DOHH2 (cell line): ENCODE results near the gene FBXW5.

Experiments
- CTCF ChIP-seq: fragments of 200-600 bp; sonication (generic); IDR thresholded peaks from one replicate; pipeline ENCODE4 v1.5.1; 2014; ENCODE audit warnings: antibody characterized with exemption, mild to moderate bottlenecking, low read depth, low read length; ENCODE audit not compliant: poor library complexity, severe bottlenecking
- EZH2phosphoT487 ChIP-seq: fragments of 200-600 bp; sonication (generic); IDR thresholded peaks from 2 replicates; pipeline ENCODE4 v1.6.1; 2017; ENCODE audit warnings: borderline replicate concordance, mild to moderate bottlenecking, antibody characterized with exemption, low read length, moderate library complexity, mixed read lengths

GRCh38 chr9:136926749-136927148, 17.8 kb downstream of the FBXW5 start:
- no peak for TF ChIP-seq CTCF
- no peak for TF ChIP-seq EZH2phosphoT487
